Kidney (tissue), 14 donors: ENCODE measurements around the gene C16orf86. TPM values are rescaled to one million over a fixed set of nuclear protein-coding genes. Genes with fewer than 3 reads are reported as not detected.

Experiments used
- DNase-seq, 5 donors: peaks; one replicate each; pipeline ENCODE4 v3.0.0-alpha.2; 2013 to 2020
- FAIRE-seq: peaks from 2 replicates; lab custom pipeline; 2012; peaks lifted over from hg19 to GRCh38; lab: Jason Lieb, UNC
- H3K27ac ChIP-seq, 2 donors: one replicate each; pipeline ENCODE4 v1.7.0; 2013; ENCODE audit warnings: low read depth in 2 of 2, low read length in 2 of 2, inconsistent platforms in 1 of 2
- H3K27me3 ChIP-seq: one replicate; pipeline ENCODE4 v1.7.1; 2013; ENCODE audit warnings: low read length, inconsistent platforms; ENCODE audit not compliant: control insufficient read depth, insufficient read depth
- H3K36me3 ChIP-seq, 3 donors: one replicate each; pipeline versions ENCODE4 v1.7.0 to v1.7.1; 2013; ENCODE audit warnings: low read length in 3 of 3, control low read depth in 1 of 3, inconsistent platforms in 1 of 3; ENCODE audit not compliant: insufficient read depth in 3 of 3, control insufficient read depth in 2 of 3
- H3K4me1 ChIP-seq, 3 donors: one replicate each; pipeline versions ENCODE4 v1.7.0 to v1.7.1; 2013; ENCODE audit warnings: low read length in 3 of 3, inconsistent platforms in 1 of 3, low read depth in 1 of 3; ENCODE audit not compliant: control insufficient read depth in 2 of 3, insufficient read depth in 2 of 3
- H3K4me3 ChIP-seq, 3 donors: one replicate each; pipeline versions ENCODE4 v1.7.0 to v1.8.1; 2013; ENCODE audit warnings: low read length in 3 of 3, control low read depth in 1 of 3, inconsistent platforms in 1 of 3
- H3K9ac ChIP-seq, 3 donors: one replicate each; pipeline versions ENCODE4 v1.7.0 to v1.7.1; 2013; ENCODE audit warnings: low read length in 3 of 3, control low read depth in 1 of 3, inconsistent platforms in 1 of 3
- H3K9me3 ChIP-seq, 3 donors: one replicate each; pipeline versions ENCODE4 v1.7.0 to v1.7.1; 2013; ENCODE audit warnings: low read length in 3 of 3, control low read depth in 1 of 3, inconsistent platforms in 1 of 3; ENCODE audit not compliant: control insufficient read depth in 2 of 3, insufficient read depth in 1 of 3
- CTCF ChIP-seq: IDR thresholded peaks from 3 replicates; pipeline ENCODE4 v1.5.1; 2012; ENCODE audit warnings: mild to moderate bottlenecking, moderate library complexity, borderline replicate concordance; ENCODE audit not compliant: insufficient read depth; ENCODE audit errors: extremely low read depth
- intact Hi-C: fragments of 100-400 bp; cut with DNase I; formaldehyde crosslinking; loops from one replicate; pipeline ENCODE4 v1.11.1; 2022
- polyA plus RNA-seq: library from polyadenylated mRNA; stranded (reverse); fragments of 350-450 nt; fragmentation: Illumina TruSeq; extraction: RNeasy Lipid Tissue Mini Kit (QIAGEN cat#74804); gene quantifications from one replicate; pipeline ENCODE4 v1.2.3, GENCODE V29; 2014; ENCODE audit warnings: low read depth, low replicate concordance; ENCODE audit not compliant: insufficient read depth
- total RNA-seq: library from RNA; stranded (reverse); fragmentation: NEBNext Ultra II Directional; extraction: Animal tissue kit (Norgen Biotek cat#: 25700); gene quantifications from one replicate; pipeline ENCODE4 v1.2.1, GENCODE V29; 2021
- donor health status: control.
- donor health status: control.
- donor health status: control.
- donor health status: control.
- donor health status: control.
- donor health status: DM: yes; HTN: yes; CAD: no.
- donor health status: Normal renal cell carcinoma (clear cell type).

The C16orf86 gene
- total and polyA plus RNA-seq, 2 donors from 2014 or later, result 6.6 to 11.2 TPM

GRCh38 chr16:67702130-67702529 lies 35.5 kb downstream of the C16orf86 start:
- Histone ChIP-seq H3K4me1 (peaks cover 0 to 4% (median 3%) of the 10 kb centered on the region in 3 donors), H3K4me3 (no peak overlapping the region), H3K9me3 (no peaks in the 10 kb centered on the region), H3K27ac (no peak overlapping the region), H3K9ac (no peak overlapping the region), H3K36me3 (peaks cover 0 to 4% (median 0%) of the 10 kb centered on the region in 3 donors), H3K27me3 (no peaks in the 10 kb centered on the region)
- intact Hi-C loops, result no loop called here
- no peak for TF ChIP-seq CTCF
- no peak for FAIRE-seq
- no peak for DNase-seq

DNA sequence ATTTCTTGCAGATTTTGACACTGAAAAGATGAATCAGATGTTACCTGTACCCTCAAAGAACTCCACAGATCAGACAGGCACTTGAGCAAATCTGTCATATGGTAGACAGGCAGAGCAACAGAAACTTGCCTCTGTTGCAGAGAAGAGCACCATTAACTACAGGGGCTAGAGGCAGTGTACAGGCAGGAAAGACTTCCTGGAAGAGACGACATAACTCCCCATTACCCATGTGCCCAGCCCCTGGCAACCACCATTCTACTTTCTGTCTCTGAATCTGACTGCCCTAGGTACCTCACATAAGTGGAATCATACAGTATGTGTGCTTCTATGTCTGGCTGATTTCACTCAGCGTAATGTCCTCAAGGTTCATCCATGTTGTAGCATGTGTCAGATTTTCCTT lies 37.0 kb downstream of the C16orf86 start:
- intact Hi-C loops, result no loop called here
- no peaks in the 10 kb centered on the region for H3K36me3 ChIP-seq
- FAIRE-seq, result no peak
- H3K4me1 ChIP-seq, result no peaks in the 10 kb centered on the region
- TF ChIP-seq CTCF, result no peak
- H3K9ac ChIP-seq, result no peak overlapping the region
- no peaks in the 10 kb centered on the region for H3K9me3 ChIP-seq
- no peak overlapping the region for H3K4me3 ChIP-seq
- H3K27me3 ChIP-seq, result no peaks in the 10 kb centered on the region
- H3K27ac ChIP-seq, result no peak overlapping the region
- no peak for DNase-seq

GRCh38 chr16:67704110-67704509 lies 37.5 kb downstream of the C16orf86 start:
- Histone ChIP-seq H3K36me3 (no peaks in the 10 kb centered on the region), H3K27ac (no peak overlapping the region), H3K9ac (no peak overlapping the region), H3K4me3 (no peak overlapping the region), H3K27me3 (no peaks in the 10 kb centered on the region), H3K4me1 (no peaks in the 10 kb centered on the region), H3K9me3 (no peaks in the 10 kb centered on the region)
- DNase-seq (no peak), FAIRE-seq (no peak)
- no peak for TF ChIP-seq CTCF
- intact Hi-C loops, result no loop called here

DNA sequence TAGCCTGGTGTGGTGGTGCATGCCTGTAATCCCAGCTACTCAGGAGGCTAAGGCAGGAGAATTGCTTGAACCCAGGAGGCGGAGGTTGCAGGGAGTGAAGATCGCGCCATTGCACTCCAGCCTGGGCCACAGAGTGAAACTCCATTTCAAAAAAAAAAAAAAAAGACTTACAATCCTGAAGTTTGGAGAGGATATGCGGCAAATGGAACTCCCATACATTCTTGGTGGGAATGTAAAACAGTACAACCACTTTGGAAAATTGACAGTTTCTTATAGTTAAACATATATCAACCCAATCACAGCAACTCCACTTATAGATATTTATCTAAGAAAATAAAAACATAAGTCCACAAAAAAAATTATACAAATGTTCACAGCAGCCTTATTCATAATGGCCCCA lies 40.6 kb downstream of the C16orf86 start:
- no peaks in the 10 kb centered on the region for H3K27me3 ChIP-seq
- H3K9ac ChIP-seq, result no peak overlapping the region
- no peaks in the 10 kb centered on the region for H3K4me1 ChIP-seq
- TF ChIP-seq CTCF, result no peak
- H3K27ac ChIP-seq, result no peak overlapping the region
- intact Hi-C loops, result no loop called here
- H3K36me3 ChIP-seq, result no peaks in the 10 kb centered on the region
- FAIRE-seq (no peak), DNase-seq (no peak)
- no peak overlapping the region for H3K4me3 ChIP-seq
- no peaks in the 10 kb centered on the region for H3K9me3 ChIP-seq
